ENCODE results near the gene CCDC24. TPM values are rescaled to one million over a fixed set of nuclear protein-coding genes. Genes with fewer than 3 reads are reported as not detected.

Gene CCDC24
- total RNA-seq, 4 donors from 2014 or later: 3.0 to 7.3 (median 4.7) TPM

DNA sequence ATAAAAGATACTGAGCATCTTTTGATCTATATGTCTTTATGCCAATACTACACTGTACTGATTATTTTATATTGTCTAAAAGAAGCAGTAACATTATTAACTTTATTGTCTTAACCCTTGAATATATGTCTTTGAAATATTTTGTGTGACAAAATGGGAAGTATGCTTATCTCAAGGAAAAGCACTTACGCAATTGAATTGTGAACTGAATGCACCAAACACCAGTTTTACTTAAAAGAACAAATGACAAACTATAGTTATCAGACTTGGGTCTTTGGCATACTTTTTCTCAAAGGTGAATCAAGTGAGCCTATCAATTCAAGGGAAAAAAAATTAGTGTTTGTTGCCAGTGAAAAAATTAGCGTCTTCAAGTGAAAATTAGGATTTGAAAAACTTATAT lies 49.0 kb downstream of the CCDC24 start:
- Histone ChIP-seq H3K27ac (no peak overlapping the region), H3K4me3 (no peak overlapping the region), H3K36me3 (no peaks in the 10 kb centered on the region), H3K27me3 (peaks cover 0 to 8% (median 0%) of the 10 kb centered on the region in 4 donors), H3K4me1 (peaks cover 0 to 33% (median 14%) of the 10 kb centered on the region in 3 donors), H3K9me3 (no peaks in the 10 kb centered on the region)
- 84 to 85% methylated on average over 2 of the region's 2 CpGs for WGBS, 2 donors
- DNase-seq: no peak
- intact Hi-C loops (cut with DNase I): loop anchor here (10.0 kb wide), 1 partner anchor 276 kb away; no protein-coding TSS in a partner anchor
- TF ChIP-seq POLR2A (IDR thresholded peaks at IDR 0.05) (no peak), CTCF (IDR thresholded peaks at IDR 0.05) (no peak)

GRCh38 chr1:44040846-44041245 lies 49.4 kb downstream of the CCDC24 start:
- DNase-seq: no peak
- no peaks in the 10 kb centered on the region for H3K36me3 ChIP-seq
- WGBS, 2 donors: 61 to 72% methylated on average over 4 of the region's 4 CpGs
- no peak overlapping the region for H3K27ac ChIP-seq
- no peaks in the 10 kb centered on the region for H3K9me3 ChIP-seq
- TF ChIP-seq POLR2A (IDR thresholded peaks at IDR 0.05) (no peak), CTCF (IDR thresholded peaks at IDR 0.05) (no peak)
- H3K4me1 ChIP-seq: peaks cover 0 to 29% (median 11%) of the 10 kb centered on the region in 3 donors
- H3K27me3 ChIP-seq: peaks cover 0 to 8% (median 0%) of the 10 kb centered on the region in 4 donors
- intact Hi-C loops (cut with DNase I): loop anchor here (10.0 kb wide), 1 partner anchor 276 kb away; no protein-coding TSS in a partner anchor
- H3K4me3 ChIP-seq: no peak overlapping the region

GRCh38 chr1:44043176-44044070 lies 52.0 kb downstream of the CCDC24 start:
- Histone ChIP-seq H3K9me3 (no peaks in the 10 kb centered on the region), H3K27ac (peak overlapping the region in 3 of 4 donors; percentile 17 to 26 (median 21)), H3K36me3 (no peaks in the 10 kb centered on the region), H3K27me3 (peaks cover 0 to 8% (median 0%) of the 10 kb centered on the region in 4 donors), H3K4me3 (no peak overlapping the region), H3K4me1 (peaks cover 7 to 27% (median 9%) of the 10 kb centered on the region in 3 donors)
- no peak for DNase-seq
- 83 to 85% methylated on average over 7 of the region's 16 CpGs for WGBS, 2 donors
- intact Hi-C loops (cut with DNase I): loop anchor here (10.0 kb wide), 1 partner anchor 279 kb away; no protein-coding TSS in a partner anchor
- no peak for TF ChIP-seq CTCF (IDR thresholded peaks at IDR 0.05)
- no peak for TF ChIP-seq POLR2A (IDR thresholded peaks at IDR 0.05)

DNA sequence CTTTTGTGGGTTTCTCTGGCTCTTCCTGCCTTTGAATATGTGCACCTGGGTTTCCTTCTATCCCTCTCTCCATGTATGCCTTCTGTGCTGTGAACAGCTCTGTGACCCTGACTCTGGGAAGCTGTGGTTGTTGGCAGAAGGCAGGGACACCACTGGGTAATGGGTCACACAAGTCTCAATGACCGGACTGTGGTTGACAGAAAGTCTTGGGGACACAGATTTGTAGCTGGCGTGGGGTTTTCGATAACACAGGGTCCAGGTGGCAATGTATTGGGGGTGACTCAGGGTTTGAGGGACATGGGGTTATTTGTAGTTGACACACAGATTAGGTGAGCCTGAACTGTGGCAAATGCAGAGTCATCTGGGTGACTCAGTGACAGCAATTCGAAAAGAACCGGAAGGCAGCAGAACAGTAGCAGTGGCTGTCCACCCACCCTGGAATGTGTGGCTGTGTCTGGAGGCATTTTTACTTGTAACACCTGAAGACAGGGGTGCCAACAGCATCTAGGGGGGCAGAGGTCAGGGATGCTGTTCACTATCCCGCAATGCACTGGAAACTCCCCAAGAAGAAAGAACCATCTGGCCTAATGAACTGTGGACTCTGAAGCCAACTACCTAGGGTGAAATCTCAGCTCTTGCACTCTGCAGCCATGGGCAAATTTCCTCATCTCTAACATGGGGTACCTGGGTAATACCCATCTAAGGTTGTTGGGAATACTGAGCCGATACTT lies 52.8 kb downstream of the CCDC24 start:
- peaks cover 10 to 35% (median 12%) of the 10 kb centered on the region in 3 donors for H3K4me1 ChIP-seq
- peak overlapping the region in 3 of 4 donors; percentile 17 to 26 (median 21) for H3K27ac ChIP-seq
- H3K9me3 ChIP-seq: no peaks in the 10 kb centered on the region
- H3K27me3 ChIP-seq: peaks cover 0 to 10% (median 0%) of the 10 kb centered on the region in 4 donors
- H3K36me3 ChIP-seq: no peaks in the 10 kb centered on the region
- DNase-seq: no peak
- WGBS, 2 donors: 72 to 78% methylated on average over 5 to 6 of the region's 7 CpGs
- TF ChIP-seq POLR2A (IDR thresholded peaks at IDR 0.05) (no peak), CTCF (IDR thresholded peaks at IDR 0.05) (no peak)
- no peak overlapping the region for H3K4me3 ChIP-seq
- intact Hi-C loops (cut with DNase I): loop anchor here (10.0 kb wide), 1 partner anchor 279 kb away; no protein-coding TSS in a partner anchor
